ENCODE results near the gene SUSD4.
"Not testable (repeated sequence)": the region's sequence is repeated elsewhere in the genome, so short reads cannot be mapped to it uniquely, and the experiment has no call there.

The SUSD4 gene

GRCh38 chr1:223288826-223289225 is 75.2 kb downstream of the SUSD4 start:
- DNase-seq = no peak

- DNase-seq = no peak
Measured at GRCh38 chr1:223285452-223285851, 78.5 kb downstream of the SUSD4 start.

DNA sequence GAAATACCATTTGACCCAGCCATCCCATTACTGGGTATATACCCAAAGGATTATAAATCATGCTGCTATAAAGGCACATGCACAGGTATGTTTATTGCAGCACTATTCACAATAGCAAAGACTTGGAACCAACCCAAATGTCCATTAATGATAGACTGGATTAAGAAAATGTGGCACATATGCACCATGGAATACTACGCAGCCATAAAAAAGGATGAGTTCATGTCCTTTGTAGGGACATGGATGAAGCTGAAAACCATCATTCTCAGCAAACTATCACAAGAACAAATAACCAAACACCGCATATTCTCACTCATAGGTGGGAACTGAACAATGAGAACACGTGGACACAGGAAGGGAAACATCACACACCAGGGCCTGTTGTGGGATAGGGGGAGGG is 80.3 kb downstream of the SUSD4 start:
- DNase-seq = not testable (repeated sequence)

GRCh38 chr1:223278311-223278710 is 85.7 kb downstream of the SUSD4 start:
- not testable (repeated sequence) for DNase-seq

DNA sequence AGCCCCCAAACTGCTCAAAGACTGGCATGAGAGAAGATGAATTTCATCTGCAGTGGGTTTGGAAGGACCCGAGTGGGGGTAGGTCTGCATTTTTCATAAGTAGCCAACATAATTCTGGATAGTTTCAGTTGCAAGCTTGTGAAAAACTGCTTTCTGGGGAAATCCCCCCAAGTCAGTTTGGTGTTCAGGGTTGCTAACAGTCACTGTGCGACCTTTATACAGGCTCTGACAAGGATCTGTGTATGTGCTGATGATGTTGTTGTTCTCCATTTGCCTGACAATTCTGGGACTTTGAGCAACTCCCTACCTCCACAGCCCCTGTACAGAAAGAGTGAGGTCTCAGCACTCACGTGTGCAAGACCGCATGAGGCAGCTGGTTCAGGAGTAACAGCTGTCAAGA is 87.9 kb downstream of the SUSD4 start:
- no peak for DNase-seq

DNA sequence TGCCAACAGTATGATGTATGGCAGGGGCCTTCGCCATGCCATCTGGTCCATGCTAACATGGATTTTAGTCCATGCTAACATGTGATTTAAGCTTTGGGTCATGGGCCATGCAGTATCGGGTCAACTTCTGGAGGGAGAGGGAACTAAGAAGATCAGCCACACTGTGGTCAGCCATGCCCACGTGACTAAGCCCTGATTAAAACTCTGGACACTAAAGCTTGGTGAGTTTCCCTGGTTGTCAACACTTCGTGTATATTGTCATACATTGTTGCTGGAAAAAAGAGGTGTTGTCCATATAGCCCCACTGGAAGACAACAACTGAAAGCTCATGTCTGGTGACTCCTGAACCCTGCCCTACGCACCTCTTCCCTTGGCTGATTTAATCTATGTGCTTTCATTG is 90.5 kb downstream of the SUSD4 start:
- no peak for DNase-seq

- DNase-seq = no peak
Measured at GRCh38 chr1:223271085-223271781, 92.7 kb downstream of the SUSD4 start.

GRCh38 chr1:223270155-223270554 is 93.8 kb downstream of the SUSD4 start:
- no peak for DNase-seq

DNA sequence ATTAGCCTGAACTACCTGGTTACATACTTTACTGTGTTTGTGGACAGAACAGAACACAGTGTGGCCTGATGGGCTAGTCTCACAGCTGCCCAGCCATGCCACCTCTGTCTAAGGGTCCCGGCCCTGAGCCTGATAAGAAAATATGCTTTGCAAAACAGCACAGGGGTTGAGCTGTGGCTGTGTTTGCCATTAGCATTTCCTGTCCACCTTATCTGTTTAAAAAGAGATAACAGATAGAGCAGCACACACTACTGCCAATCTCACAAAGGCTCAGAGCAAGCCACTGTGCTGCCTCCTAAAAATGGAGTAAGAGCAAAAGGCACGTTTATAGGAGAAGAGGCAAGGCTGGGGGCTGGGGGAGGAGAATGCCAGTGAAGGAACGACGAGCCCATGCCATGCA is 95.0 kb downstream of the SUSD4 start:
- no peak for DNase-seq

- DNase-seq = no peak
Measured at GRCh38 chr1:223266632-223267172, 97.3 kb downstream of the SUSD4 start.

- no peak for DNase-seq
Measured at GRCh38 chr1:223264983-223265908, 98.7 kb downstream of the SUSD4 start.

GRCh38 chr1:223264529-223264928 is 99.4 kb downstream of the SUSD4 start:
- no peak for DNase-seq

DNA sequence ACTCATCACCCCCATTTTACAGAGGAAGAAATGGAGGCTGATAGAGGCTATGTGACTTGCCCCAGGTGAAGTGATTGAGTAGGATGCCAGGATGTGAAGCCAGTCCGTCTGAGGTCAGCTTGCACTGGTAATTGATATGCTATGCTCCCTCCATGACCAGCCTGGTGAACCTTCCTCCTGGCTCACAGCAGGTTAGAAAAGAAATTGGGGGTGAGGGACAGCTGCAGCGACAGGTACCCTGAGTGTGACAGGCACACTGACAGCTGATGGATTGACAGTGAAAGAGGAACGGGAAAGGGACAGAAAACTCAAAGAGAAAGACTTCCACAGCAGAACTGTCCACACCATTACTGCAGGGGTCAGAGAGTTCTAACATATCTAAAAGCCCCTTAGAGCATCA is 102.1 kb downstream of the SUSD4 start:
- DNase-seq = no peak

GRCh38 chr1:223260712-223261111 is 103.3 kb downstream of the SUSD4 start:
- DNase-seq = no peak

- DNase-seq = no peak
Measured at GRCh38 chr1:223259462-223259861, 104.5 kb downstream of the SUSD4 start.

DNA sequence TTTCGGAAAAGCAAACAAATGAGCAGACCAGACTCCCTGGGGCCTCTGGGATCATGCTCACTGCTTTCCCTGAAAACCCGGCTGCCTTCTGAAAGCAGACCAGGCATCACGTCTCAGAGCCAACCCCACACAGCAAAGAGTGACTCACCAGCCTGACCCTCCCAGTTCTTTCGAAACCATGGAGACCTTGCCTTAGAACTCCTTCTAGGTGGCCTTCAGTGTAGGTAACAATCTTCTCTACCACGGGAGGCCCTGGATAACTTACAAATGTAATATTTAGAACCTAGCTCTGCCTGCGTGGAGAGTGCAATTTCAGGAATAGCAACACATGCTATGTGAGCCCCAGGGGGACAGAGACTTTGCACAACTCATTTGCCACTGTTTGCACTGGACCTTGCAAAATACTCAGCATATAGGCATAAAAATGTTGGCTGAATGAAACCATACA is 105.2 kb downstream of the SUSD4 start:
- DNase-seq = no peak

DNA sequence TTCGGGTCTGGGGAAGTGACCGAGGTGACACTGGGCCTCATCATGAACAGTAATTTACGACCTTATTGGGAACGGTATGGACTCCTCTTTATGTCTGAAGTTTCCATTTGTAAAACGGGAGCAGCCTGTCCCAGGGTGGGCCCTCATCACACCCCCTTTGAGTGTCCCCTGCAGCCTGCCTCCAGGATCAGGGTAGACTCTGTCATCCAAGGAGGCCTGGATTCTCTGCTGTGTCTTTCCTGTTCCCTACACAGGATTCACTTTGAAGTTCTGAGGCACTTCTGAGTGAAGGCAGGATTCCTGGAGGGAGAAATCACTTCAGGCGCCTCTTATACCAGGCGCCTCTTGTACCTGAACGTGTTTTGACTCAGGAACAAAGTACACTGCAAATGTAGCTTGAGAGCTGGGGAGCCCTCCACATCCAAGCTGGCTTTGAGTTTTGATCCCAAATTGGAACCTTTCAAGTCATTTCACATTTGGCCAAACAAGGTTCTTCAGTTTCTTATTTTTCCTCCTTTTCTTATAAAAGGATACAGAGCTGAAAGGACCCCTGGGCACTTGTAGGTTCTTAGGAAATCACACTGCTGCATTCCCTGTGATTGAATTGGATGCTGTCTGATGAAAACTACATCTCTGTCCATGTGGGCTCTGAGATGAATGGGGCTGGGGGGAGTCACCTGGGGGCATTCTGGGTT is 106.0 kb downstream of the SUSD4 start:
- DNase-seq = no peak

DNA sequence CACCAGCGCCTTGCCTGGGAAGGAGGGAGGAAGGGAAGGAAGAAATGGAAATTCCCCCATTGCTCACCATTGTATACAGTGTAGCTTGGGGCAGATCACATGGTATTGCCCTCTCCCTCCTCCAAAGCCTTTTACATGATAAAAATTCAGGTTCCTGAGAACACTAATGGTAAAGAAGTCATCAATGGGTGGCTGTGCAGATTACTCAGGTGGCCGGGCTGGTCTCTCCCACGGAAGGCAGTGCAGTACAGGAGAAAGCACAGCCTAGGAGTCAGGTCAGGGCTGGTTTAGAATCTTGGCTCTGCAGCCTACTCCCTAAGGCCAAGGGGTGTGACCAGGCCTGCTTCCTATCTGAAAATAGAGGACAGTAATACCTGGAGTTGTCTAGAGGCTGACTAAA is 107.9 kb downstream of the SUSD4 start:
- no peak for DNase-seq

DNA sequence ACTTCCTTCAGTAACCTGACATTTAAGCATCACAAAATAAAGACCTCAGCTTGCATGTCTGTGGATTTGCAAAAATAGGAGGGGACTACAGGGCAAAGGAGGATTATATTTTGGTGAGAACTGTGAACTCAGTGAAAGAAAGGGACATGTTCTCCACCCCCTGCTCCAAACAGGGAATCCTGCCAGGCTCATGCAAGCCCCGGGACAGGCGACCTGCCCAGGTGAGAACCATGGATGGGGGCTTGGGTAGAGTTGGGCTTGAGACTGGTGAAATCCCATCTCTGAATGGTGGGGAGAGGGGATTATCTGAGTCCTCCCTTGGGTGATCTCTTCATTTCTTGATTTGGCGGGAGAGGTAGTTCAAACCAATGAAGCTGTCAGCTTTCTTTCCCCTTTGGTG is 110.1 kb downstream of the SUSD4 start:
- DNase-seq = no peak

DNA sequence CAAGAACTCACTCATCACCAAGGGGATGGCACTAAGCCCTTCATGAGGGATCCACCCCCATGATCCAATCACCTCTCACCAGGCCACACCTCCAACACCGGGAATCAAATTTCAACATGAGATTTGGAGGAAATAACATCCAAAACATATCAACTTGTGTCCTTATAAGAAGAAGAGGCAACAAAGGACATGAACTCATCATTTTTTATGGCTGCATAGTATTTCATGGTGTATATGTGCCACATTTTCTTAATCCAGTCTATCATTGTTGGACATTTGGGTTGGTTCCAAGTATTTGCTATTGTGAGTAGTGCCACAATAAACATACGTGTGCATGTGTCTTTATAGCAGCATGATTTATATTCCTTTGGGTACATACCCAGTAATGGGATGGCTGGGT is 112.6 kb downstream of the SUSD4 start:
- DNase-seq = not testable (repeated sequence)

- DNase-seq = no peak
Measured at GRCh38 chr1:223250632-223251015, 113.4 kb downstream of the SUSD4 start.

DNA sequence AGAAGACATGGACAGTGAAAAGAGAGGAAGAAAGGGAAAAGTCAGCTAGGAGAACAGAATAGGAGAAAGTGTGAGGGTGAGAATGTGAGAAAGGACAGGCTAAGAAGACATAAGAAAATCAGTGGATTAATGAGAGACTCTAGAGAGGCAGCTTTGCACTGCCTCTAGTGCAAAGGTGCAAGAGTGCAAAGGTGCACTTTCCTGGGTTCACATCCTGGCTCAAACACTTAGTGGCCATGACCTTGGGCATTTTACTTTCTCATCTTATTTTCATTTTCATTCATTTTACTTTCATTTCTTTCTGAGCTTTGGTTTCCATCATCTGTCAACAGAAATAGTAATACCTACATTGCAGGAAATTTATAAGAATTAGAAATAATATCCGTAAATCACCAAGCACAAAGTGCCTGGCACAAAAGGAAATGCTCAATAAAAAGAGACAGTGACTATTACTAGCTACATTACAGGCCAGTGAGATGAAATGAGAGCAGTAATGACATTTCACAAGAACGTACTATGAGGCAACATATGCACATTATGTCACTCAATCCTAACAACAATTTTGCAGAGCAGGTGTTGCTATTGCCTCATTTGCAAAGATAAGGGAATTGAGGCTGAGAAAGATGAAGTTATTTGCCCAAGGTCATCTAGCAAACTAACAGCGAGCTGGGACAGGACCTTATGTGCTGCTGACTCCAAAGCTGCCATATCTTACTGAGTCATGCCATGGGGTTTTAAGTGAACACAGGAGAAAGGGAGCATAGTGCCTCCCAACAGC is 113.9 kb downstream of the SUSD4 start:
- no peak for DNase-seq

DNA sequence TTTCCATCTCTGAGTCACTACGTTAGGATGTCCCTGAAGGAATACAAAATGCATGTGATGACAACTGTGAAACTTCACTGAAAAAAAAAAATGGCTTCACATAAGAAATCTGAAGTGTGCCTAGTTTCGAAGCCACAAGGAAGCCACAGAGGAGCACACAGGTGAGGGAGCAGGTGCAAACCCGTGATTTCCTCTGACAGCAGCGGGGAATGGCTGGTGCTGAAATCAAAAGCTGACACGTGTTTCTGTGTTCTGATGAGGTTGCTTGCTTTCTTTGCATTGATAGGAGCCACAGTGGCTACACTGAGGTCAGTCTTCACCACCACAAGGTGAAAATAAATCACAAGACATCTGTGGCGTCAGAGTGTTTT is 115.2 kb downstream of the SUSD4 start:
- DNase-seq = peak; percentile 50
